GM04503 (cell line): ENCODE measurements around the gene NOTCH4.
A peak's percentile ranks its signal among the peaks of the same experiment; 100 is the strongest.
"Not testable (repeated sequence)": the region's sequence is repeated elsewhere in the genome, so short reads cannot be mapped to it uniquely, and the experiment has no call there.

ENCODE experiments used
- DNase-seq: peaks from one replicate; pipeline ENCODE4 v3.0.0-alpha.2; 2012; ENCODE audit warnings: low read depth

NOTCH4 gene

GRCh38 chr6:32223258-32224235 lies at the start of gene NOTCH4:
NOTCH4 (minus strand) TSS chr6:32224067; CDS start chr6:32223928, 139 bp downstream.
- no peak for DNase-seq

- no peak for DNase-seq
These were observed 47.6 kb upstream of the NOTCH4 start for GRCh38 chr6:32271429-32271828.

- DNase-seq: not testable (repeated sequence)
These were observed 44.6 kb upstream of the NOTCH4 start for GRCh38 chr6:32268459-32268858.

GRCh38 chr6:32267035-32267434 lies 43.2 kb upstream of the NOTCH4 start:
- DNase-seq: no peak

GRCh38 chr6:32257262-32257661 lies 33.4 kb upstream of the NOTCH4 start:
- DNase-seq: not testable (repeated sequence)

GRCh38 chr6:32255199-32256153 lies 31.6 kb upstream of the NOTCH4 start:
- peak; percentile 51 for DNase-seq

- DNase-seq: no peak
These were observed 30.9 kb upstream of the NOTCH4 start for GRCh38 chr6:32254761-32255198.

GRCh38 chr6:32252331-32253009 lies 28.6 kb upstream of the NOTCH4 start:
- DNase-seq: no peak

- no peak for DNase-seq
These were observed 25.4 kb upstream of the NOTCH4 start for GRCh38 chr6:32249262-32249661.

GRCh38 chr6:32247401-32247800 lies 23.5 kb upstream of the NOTCH4 start:
- DNase-seq: no peak

GRCh38 chr6:32244946-32245398 lies 21.1 kb upstream of the NOTCH4 start:
- peak; percentile 17 for DNase-seq

GRCh38 chr6:32244270-32244669 lies 20.4 kb upstream of the NOTCH4 start:
- no peak for DNase-seq

GRCh38 chr6:32242318-32242813 lies 18.5 kb upstream of the NOTCH4 start:
- DNase-seq: not testable (repeated sequence)

- DNase-seq: no peak
These were observed 16.8 kb upstream of the NOTCH4 start for GRCh38 chr6:32240686-32241085.

GRCh38 chr6:32239462-32239861 lies 15.6 kb upstream of the NOTCH4 start:
- no peak for DNase-seq

- DNase-seq: no peak
These were observed 11.1 kb upstream of the NOTCH4 start for GRCh38 chr6:32234934-32235333.

GRCh38 chr6:32226434-32226833 lies 2.6 kb upstream of the NOTCH4 start:
- no peak for DNase-seq

- DNase-seq: no peak
These were observed 829 bp upstream of the NOTCH4 start for GRCh38 chr6:32224696-32225095.

- no peak for DNase-seq
These were observed 1.3 kb downstream of the NOTCH4 start for GRCh38 chr6:32222333-32223230.

- no peak for DNase-seq
These were observed 3.8 kb downstream of the NOTCH4 start for GRCh38 chr6:32220021-32220420.
